Measurements from ENCODE around the gene CHST15.

Gene CHST15

GRCh38 chr10:124127965-124128810 is 34.8 kb upstream of the CHST15 start:
- H3K4me3 ChIP-seq (ENCODE audit: low read length, poor library complexity, severe bottlenecking), result no peak overlapping the region
- no peaks in the 10 kb centered on the region for H4K20me1 ChIP-seq (ENCODE audit: insufficient read depth, low read length, poor library complexity, severe bottlenecking)
- no peaks in the 10 kb centered on the region for H3K4me1 ChIP-seq (ENCODE audit: insufficient read depth, low read length, poor library complexity, severe bottlenecking)
- H3K9me2 ChIP-seq (replicated peaks; ENCODE audit: low read depth, low read length), result no peaks in the 10 kb centered on the region
- H3F3A ChIP-seq (ENCODE audit: low read depth), result no peaks in the 10 kb centered on the region
- H3K4me2 ChIP-seq (ENCODE audit: low read depth, low read length, poor library complexity, severe bottlenecking), result no peak overlapping the region
- no peak for TF ChIP-seq EZH2phosphoT487 (IDR thresholded peaks at IDR 0.05; ENCODE audit: borderline replicate concordance)
- no peak for TF ChIP-seq CTCF (conservative IDR thresholded peaks at IDR 0.05; ENCODE audit: low read length)
- H3K36me3 ChIP-seq (ENCODE audit: insufficient read depth, low read length), result no peaks in the 10 kb centered on the region
- H3K9me3 ChIP-seq (ENCODE audit: insufficient read depth, low read depth, low read length), result no peaks in the 10 kb centered on the region
- no peaks in the 10 kb centered on the region for H3K27me3 ChIP-seq (ENCODE audit: insufficient read depth, low read length, poor library complexity, severe bottlenecking)
- H3K79me2 ChIP-seq (ENCODE audit: insufficient read depth, low read length), result no peaks in the 10 kb centered on the region
- H2AFZ ChIP-seq (ENCODE audit: low read length), result no peak overlapping the region
- no peak overlapping the region for H3K9ac ChIP-seq (ENCODE audit: low read depth, low read length, poor library complexity, severe bottlenecking)

GRCh38 chr10:124127563-124127962 is 34.2 kb upstream of the CHST15 start:
- no peaks in the 10 kb centered on the region for H3F3A ChIP-seq (ENCODE audit: low read depth)
- no peak overlapping the region for H3K4me2 ChIP-seq (ENCODE audit: low read depth, low read length, poor library complexity, severe bottlenecking)
- H3K9ac ChIP-seq (ENCODE audit: low read depth, low read length, poor library complexity, severe bottlenecking), result no peak overlapping the region
- H3K9me3 ChIP-seq (ENCODE audit: insufficient read depth, low read depth, low read length), result no peaks in the 10 kb centered on the region
- H4K20me1 ChIP-seq (ENCODE audit: insufficient read depth, low read length, poor library complexity, severe bottlenecking), result no peaks in the 10 kb centered on the region
- no peaks in the 10 kb centered on the region for H3K79me2 ChIP-seq (ENCODE audit: insufficient read depth, low read length)
- H3K9me2 ChIP-seq (replicated peaks; ENCODE audit: low read depth, low read length), result no peaks in the 10 kb centered on the region
- no peak overlapping the region for H2AFZ ChIP-seq (ENCODE audit: low read length)
- no peak overlapping the region for H3K4me3 ChIP-seq (ENCODE audit: low read length, poor library complexity, severe bottlenecking)
- H3K4me1 ChIP-seq (ENCODE audit: insufficient read depth, low read length, poor library complexity, severe bottlenecking), result no peaks in the 10 kb centered on the region
- TF ChIP-seq CTCF (conservative IDR thresholded peaks at IDR 0.05; ENCODE audit: low read length), result no peak
- TF ChIP-seq EZH2phosphoT487 (IDR thresholded peaks at IDR 0.05; ENCODE audit: borderline replicate concordance), result no peak
- H3K27me3 ChIP-seq (ENCODE audit: insufficient read depth, low read length, poor library complexity, severe bottlenecking), result no peaks in the 10 kb centered on the region
- H3K36me3 ChIP-seq (ENCODE audit: insufficient read depth, low read length), result no peaks in the 10 kb centered on the region

DNA sequence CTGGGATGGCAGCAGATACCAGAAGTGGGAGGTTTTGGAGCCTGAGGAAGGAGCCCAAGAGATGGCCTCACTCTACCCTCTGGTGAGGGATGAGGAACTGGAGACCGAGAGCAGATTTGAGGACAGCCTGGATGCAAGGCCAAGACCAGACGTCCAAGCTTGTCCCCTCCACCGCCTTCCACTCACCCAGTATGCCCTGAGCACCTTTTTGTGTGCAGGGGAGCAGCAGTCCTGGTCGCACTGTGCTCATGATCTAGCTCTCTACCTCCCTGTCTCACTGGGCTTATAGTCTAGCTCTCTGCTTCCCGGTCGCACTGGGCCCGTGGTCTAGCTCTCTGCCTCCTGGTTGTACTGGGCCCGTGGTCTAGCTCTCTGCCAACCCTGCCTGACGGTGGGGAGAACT is 33.6 kb upstream of the CHST15 start:
- TF ChIP-seq EZH2phosphoT487 (IDR thresholded peaks at IDR 0.05; ENCODE audit: borderline replicate concordance) (no peak), CTCF (conservative IDR thresholded peaks at IDR 0.05; ENCODE audit: low read length) (no peak)
- H3K27me3 ChIP-seq (ENCODE audit: insufficient read depth, low read length, poor library complexity, severe bottlenecking), result no peaks in the 10 kb centered on the region

More for the DNA sequence above, 33.6 kb upstream of the CHST15 start:
- Histone ChIP-seq H3K9ac (ENCODE audit: low read depth, low read length, poor library complexity, severe bottlenecking) (no peak overlapping the region), H2AFZ (ENCODE audit: low read length) (no peak overlapping the region), H3K4me3 (ENCODE audit: low read length, poor library complexity, severe bottlenecking) (no peak overlapping the region), H3K9me2 (replicated peaks; ENCODE audit: low read depth, low read length) (no peaks in the 10 kb centered on the region), H3K36me3 (ENCODE audit: insufficient read depth, low read length) (no peaks in the 10 kb centered on the region), H4K20me1 (ENCODE audit: insufficient read depth, low read length, poor library complexity, severe bottlenecking) (no peaks in the 10 kb centered on the region), H3F3A (ENCODE audit: low read depth) (no peaks in the 10 kb centered on the region), H3K9me3 (ENCODE audit: insufficient read depth, low read depth, low read length) (no peaks in the 10 kb centered on the region), H3K4me1 (ENCODE audit: insufficient read depth, low read length, poor library complexity, severe bottlenecking) (no peaks in the 10 kb centered on the region), H3K79me2 (ENCODE audit: insufficient read depth, low read length) (no peaks in the 10 kb centered on the region), H3K4me2 (ENCODE audit: low read depth, low read length, poor library complexity, severe bottlenecking) (no peak overlapping the region)

Data from Loucy (cell line).